Epithelial cell of esophagus (primary cell): ENCODE measurements around the gene ALDOA.

Source experiments
- DNase-seq: peaks from one replicate; pipeline ENCODE4 v3.0.0; 2010; ENCODE audit warnings: low read depth
- H3K4me3 ChIP-seq: 2 replicates; pipeline ENCODE4 v1.5.1; 2011; ENCODE audit warnings: mild to moderate bottlenecking, low read length, control low read depth
- TF ChIP-seq, protein P1 (sequence below): IDR thresholded peaks from 2 replicates; pipeline ENCODE4 v1.5.1; 2011; ENCODE audit warnings: low read depth, mild to moderate bottlenecking, low read length, control low read depth, inconsistent platforms; ENCODE audit not compliant: insufficient read depth; ENCODE audit errors: missing control alignments

Gene ALDOA

DNA sequence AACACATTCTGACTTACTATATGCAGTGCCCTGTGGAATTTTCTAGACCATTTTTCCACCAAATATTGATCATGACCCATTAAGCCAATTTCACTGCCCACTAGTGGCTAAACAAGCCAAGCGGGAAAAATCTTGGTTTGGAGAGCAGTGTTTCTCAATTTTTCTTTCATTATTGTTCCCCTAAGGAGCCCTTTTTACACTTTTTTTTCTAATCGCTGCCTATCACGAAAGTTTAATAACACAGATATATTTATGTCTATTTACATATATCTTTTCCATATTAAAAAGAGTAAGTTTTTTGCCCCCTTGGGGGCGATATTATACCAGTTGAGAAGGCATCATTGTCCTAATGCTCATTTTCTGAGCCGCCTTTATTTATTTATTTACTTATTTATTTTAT lies 23.7 kb upstream of the ALDOA start:
- no peak overlapping the region for H3K4me3 ChIP-seq
- DNase-seq = peak; percentile 31
- TF ChIP-seq, protein P1, sequence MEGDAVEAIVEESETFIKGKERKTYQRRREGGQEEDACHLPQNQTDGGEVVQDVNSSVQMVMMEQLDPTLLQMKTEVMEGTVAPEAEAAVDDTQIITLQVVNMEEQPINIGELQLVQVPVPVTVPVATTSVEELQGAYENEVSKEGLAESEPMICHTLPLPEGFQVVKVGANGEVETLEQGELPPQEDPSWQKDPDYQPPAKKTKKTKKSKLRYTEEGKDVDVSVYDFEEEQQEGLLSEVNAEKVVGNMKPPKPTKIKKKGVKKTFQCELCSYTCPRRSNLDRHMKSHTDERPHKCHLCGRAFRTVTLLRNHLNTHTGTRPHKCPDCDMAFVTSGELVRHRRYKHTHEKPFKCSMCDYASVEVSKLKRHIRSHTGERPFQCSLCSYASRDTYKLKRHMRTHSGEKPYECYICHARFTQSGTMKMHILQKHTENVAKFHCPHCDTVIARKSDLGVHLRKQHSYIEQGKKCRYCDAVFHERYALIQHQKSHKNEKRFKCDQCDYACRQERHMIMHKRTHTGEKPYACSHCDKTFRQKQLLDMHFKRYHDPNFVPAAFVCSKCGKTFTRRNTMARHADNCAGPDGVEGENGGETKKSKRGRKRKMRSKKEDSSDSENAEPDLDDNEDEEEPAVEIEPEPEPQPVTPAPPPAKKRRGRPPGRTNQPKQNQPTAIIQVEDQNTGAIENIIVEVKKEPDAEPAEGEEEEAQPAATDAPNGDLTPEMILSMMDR = peak; percentile 36

DNA sequence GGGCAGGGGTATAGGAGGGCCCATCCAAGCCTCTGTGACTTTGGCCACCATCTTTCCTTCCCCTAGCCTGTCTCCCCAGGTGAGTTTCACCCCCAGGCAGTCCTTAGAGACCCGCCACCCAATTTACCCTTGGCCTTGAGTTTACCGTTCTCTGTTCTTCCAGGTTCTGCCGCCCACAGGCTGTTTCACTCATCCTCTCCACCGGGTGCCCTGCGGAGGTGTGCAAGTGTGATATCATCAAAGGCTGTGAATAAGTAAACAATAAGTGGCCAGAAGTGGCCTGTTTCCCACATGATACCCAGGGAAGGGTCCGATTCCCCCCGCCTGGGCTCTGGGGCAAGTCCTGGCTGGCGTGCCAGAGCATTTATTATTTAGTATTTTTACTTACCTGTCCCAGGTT lies 19.4 kb upstream of the ALDOA start:
- H3K4me3 ChIP-seq = no peak overlapping the region
- DNase-seq = no peak
- TF ChIP-seq, protein P1 = no peak

DNA sequence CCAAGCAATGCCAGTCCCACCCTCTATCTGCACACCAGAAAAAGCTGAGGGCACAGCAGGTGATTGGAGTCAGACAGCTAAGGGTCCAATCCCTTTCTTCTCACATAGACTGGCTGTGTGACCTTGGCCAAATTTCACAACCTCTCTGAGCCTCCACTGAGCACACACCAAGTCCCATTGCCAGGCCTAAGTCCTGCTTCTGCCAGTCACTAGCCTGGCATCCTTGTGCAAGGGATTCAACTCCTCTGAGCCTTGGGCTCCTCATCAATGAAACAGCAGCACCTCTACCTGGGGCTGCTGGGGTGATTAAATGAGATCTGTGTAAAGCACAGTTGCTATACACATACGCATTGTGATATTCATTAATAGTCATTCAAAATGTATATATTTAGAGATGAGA lies 19.0 kb upstream of the ALDOA start:
- no peak for DNase-seq
- TF ChIP-seq, protein P1 = no peak
- no peak overlapping the region for H3K4me3 ChIP-seq

DNA sequence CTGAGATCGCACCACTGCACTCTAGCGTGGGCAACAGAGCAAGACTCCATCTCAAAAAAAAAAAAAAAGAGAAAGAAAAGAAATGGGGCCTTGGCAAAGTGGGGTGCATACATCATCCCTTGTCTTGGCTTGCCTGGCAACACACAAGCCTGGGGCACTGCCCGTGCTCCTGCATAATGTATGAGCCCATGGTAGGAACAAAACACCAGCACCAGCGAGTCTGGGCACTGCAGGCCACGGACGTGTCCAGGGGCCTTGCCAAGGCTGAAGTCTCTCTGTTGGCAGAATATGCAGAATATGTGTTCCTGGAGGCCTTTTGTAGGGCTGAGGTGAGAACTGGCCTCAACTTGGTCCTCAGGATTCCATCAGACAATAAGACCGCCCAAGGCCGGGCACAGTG lies 15.7 kb upstream of the ALDOA start:
- TF ChIP-seq, protein P1 = no peak
- H3K4me3 ChIP-seq = no peak overlapping the region

DNA sequence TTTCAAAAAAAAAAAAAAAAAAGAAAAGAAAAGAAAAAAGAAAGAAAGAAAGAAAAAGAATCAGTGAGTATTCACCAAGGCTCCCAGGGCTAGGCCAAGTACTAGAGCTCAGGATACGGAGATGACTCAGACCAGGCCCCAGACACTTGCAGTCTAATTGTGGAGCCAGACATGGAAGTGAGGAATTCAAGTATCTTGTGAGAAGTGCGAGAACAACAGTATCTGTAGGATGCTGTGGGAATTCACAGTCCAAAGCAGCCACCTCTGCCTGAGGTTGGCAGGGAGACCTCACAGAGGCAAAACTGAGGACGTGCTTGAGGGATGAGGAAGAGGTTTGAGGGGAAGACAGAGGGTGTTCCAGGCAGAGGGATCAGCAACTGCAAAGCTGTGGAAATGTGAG lies 14.0 kb upstream of the ALDOA start:
- TF ChIP-seq, protein P1 = no peak
- DNase-seq = peak; percentile 40
- no peak overlapping the region for H3K4me3 ChIP-seq

More for the DNA sequence above, 15.7 kb upstream of the ALDOA start:
- DNase-seq = no peak

DNA sequence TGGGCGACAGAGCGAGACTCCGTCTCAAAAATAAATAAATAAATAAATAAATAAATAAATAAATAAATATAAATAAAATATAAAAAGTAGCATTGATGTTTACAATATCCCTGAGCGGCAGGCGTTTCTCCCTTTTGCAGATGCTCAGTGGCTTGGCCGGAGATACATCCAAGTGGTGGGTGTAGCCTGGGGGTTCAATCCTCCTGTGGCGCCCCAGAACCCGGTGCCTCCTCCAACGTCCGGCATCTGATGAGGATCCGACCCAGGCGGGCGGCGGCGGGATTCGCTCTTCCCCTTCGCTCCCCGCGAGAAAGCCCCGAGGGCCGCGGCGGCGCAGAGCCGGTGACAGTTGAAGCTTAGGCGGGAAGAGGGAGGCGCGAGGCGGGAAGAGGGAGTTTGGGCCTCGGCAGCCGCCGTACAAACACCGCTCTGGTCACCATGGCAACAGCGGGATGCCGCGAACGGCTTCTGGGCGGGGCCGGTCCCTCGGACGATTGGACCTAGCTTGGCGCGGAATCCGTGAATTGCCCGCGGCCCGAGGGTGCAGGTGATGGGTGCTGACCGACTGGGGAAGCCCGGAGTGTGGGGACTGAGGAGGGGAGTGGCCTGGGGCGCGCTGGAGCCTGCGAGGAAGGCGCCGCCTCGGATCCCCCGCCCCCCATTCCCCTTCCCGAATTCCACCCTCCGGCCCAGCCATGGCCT lies 12.7 kb upstream of the ALDOA start:
- H3K4me3 ChIP-seq = peak overlapping the region; percentile 65
- TF ChIP-seq, protein P1 = no peak
- DNase-seq = peak; percentile 91
